HG03280 (cell line): ENCODE measurements around the gene ZNF593OS.

Experiments used
- ATAC-seq: cut with Tn5 transposase; IDR thresholded peaks from one replicate; pipeline ENCODE4 v1.9.1; 2021; ENCODE audit warnings: mild to moderate bottlenecking, moderate library complexity; ENCODE audit not compliant: unreplicated experiment

ZNF593OS gene

DNA sequence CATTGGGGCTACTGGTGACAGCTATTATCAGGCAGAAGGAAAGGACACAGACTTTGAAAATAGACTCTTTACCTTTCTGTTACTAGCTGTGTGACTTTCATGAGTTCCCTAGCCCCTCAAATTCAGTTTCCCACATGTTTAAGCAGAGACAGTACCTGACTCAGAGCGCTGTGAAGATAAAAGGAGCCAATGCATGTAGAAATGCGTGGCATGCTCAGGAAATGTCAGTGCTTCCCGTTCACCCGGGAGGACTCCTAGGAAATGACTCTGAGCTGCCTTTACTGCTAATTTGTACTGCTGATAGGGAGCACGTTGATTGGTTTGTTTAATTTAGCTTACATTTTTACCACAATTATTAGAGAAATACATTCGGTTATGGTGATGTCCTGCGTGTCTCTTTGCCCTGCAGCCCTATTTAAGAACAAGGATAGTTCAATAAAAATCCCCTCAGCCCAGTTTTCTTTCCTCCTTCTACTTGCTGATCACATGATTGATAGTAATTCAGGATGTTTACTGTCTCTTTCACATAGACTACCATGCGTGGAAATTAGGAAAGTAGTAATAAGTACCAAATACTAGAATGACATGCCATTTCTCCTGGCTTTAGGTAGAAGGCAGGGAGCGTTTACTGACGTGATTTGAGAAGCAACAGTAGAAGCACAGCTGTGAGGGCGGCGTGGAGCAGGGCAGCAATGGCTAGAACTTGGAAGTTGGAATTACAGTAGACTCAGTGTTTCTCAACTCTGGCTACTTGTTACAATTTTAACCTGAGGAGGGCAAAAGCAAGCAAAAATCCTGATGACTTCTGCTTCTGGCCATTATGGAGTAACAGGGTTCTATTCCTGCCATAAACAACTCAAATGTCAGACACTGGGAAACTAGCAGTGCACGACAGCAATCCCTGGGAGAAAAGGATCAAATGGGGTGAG lies 44.1 kb downstream of the ZNF593OS start:
- ATAC-seq: no peak

DNA sequence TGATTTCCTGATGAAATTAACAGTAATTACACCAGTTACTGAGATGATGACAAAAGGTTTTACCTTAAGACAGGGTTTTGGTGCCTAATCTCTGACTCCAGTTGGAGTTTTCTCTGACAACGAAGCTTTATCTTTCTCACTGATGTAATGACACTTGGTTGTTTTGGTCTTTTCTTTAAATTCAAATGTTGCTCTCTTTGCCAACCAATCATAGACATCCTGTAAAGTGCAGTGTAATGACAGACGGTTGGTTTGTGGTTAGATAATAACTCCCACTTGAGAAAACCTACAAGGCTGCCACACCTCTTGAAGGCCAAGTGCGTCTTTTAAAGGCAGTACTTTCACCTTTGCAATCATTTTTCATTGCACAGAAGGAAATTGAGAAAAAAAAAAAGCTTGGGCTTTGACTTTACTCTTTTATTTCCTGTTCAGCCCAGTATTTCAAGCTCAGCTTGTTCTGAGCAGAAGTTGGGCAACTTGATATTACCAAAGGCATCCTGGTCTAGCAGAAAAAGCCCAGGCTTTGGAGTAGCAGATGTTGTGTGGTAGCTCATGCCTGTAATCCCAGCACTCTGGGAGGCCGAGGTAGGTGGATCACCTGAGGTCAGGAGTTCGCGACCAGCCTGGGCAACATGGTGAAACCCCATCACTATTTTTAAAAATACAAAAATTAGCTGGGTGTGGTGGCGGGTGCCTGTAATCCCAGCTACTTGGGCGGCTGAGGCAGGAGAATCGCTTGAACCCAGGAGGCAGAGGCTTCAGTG lies 45.1 kb downstream of the ZNF593OS start:
- peak; percentile 66 for ATAC-seq

DNA sequence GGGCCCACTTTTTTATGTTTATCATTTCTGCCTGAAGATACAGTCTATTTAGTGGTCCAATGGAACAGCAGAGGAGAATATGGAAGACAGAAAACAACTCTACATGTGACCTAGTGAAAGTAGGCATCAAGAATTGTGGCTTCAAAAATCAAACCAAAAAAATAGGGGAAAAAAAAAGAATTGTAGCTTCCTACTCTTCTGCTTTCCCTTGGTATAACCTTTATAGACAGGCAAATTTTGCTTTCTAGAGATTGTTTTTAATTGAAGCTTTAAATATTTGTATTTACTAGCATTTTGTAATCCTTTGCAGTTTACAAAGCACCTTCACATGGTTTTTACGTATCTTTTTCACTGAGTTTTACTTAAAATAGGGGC lies 45.7 kb downstream of the ZNF593OS start:
- ATAC-seq: no peak

DNA sequence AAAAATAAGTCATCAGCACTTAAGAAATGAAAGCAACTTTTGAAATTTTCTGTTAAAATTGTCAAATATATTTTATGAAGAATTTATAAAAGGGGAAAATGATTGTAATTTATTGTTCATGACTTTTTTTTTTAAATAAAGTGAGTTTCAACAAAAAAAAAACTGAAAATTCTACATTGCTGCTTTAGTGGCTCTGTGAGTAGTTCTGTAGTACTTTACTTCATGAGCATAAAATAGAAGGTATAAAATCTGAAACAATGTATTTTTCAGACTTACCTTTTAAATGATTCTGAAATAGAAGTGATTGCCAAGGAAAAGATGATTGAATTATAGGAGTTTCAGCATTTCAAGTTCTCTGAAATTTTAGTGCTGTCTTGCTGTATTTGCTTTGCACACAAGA lies 46.2 kb downstream of the ZNF593OS start:
- ATAC-seq: no peak

DNA sequence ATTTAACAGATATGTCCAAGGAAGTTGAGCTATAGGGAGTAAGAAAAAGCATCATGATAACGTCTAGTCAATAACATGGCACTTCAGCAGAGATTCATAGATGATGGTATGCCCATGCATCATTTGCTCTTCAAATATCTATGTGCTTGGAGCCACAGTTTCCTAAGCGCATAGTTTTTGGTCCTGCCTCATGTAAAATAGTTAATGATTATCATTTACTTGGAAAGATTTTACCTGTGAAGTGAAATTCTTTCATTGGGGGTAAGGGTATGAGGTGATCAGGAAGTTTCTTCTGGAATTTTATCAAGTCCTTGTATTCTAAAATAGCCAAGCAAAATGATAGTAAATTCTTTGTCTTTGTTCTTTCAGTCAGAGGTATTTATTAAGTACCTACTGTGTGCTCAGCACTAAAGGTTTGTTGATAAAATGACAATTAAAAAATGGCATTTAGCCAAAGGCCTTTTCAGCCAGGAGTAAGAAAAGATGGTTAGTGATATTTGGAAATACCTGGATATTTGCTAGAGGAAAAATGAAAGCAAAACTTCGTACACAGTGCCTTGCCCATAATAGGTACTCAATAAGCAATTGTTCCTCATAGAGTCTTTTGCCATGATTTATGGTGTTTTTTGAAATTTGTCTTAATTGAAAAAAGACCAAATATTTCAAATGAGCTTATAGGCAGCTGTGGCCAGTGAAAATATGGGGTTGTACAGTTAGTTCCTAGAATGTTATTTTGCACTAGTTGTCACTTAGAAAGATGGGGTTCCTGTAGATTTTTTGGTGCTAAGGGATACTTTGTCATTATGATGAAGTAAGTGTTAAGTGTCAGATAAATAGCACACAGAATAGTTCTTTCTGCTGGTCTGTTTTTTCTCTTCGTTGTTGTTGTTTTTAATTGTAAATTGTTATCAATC lies 47.0 kb downstream of the ZNF593OS start:
- ATAC-seq: no peak

DNA sequence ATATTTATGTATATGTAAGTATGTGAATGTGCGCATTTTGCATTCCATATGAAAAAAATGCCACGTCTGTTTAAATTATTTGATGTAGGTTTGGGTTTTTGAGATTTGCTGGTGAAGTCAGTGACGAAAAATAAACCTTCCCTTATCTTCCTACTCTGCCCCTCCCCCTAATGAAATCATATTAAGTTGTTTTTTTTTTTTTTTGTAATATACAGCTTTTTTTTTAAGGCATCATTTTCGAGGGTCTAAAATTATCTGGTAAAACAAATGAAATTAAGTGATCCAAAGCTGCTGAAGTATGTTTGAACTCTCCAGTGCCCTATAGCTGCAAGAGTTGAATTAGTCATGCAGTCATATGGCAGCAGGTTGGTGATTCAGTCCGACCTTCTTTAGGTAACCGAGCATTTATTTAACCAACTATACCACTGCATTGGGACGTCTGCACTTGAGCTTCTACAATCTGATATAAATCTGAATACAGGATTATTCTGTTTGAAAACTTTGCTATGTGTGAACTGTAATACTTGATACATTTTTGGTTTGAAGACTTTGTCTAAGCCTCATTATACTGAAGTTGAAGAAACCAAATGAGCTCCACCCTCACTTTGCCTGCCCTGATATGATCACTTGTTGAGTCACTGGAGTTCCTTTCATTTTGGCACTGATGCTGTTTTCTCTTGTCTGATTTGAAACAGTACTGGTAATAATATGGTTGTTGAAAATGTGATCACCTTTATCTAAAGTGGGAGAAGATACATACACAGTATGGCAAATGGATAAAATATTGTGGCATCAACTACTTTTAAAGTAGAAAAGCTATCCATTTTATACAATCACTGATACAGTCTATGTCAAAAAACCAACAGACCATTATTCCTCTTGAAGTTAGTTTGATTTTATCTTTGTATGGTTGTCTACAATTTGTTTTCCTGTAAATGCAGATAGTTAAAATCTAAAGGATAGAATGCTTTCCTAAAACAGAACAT lies 48.4 kb downstream of the ZNF593OS start:
- no peak for ATAC-seq

DNA sequence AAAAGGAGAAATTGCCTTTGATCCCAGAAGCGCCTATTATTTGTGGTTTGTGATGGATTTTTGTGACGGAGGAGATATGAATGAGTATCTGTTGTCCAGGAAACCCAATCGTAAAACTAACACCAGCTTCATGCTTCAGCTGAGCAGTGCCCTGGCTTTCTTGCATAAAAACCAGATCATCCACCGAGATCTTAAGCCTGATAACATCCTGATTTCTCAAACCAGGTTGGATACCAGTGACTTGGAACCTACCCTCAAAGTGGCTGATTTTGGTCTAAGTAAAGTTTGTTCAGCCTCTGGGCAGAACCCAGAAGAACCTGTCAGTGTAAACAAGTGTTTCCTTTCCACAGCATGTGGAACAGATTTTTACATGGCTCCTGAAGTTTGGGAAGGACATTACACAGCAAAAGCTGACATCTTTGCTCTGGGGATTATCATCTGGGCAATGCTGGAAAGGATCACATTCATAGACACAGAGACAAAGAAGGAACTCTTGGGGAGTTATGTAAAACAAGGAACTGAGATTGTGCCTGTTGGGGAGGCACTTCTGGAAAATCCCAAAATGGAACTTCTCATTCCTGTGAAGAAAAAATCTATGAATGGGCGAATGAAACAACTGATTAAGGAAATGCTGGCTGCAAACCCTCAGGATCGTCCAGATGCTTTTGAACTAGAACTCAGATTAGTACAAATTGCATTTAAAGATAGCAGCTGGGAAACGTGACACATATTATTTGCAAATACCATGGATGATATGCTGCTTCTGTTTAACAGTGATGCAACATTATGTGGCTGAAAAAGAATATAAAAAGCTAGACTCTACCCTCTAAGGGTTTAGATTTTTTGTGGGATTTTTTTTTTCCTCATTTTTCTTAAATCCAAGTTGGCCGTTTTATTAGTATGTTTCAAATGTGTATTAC lies 49.5 kb downstream of the ZNF593OS start:
- no peak for ATAC-seq

DNA sequence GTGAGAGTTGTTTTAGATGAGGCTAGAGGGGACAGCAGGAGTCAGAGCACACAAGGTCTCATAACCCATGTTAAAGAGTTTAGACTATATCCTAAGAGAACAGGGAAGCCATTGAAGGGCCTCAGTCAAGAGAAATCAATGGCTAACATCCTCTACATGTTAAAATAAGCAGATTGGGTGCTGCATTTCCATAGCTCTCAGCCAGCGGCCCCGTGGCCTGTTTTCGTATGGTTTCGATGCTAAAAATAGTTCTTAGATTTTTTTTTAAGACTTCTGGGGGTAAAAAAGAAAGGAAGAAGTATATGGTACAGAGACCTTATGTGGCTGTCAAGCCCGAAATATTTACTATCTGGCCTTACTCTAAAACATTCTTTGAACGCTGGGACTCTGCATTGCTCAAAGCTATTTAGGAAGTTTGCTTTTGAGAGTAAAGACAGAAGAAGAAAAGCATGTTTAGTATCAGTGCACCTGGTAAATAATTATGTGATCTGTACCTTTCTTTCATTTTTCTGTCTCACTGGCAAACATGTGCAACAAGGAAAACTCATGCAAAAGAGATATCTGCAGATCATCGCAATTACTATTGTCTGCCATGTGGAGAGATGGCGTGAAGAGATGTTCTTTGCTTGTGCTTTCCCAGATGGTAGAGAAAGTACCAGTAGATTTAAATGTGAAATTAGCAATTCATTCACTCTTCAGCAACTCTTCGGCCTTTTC lies 51.6 kb downstream of the ZNF593OS start:
- no peak for ATAC-seq
